ENCODE measurements around the gene MYADM. TPM values are rescaled to one million over a fixed set of nuclear protein-coding genes. Genes with fewer than 3 reads are reported as not detected.

The MYADM gene
- total RNA-seq, 4 donors from 2014 or later = 20.4 to 49.2 (median 33.6) TPM

- DNase-seq (ENCODE audit: low spot score in 2 of 2) = no peak
- H3K4me3 ChIP-seq (ENCODE audit: low read depth, poor library complexity, severe bottlenecking) = no peak overlapping the region
- intact Hi-C loops (cut with DNase I; ENCODE audit: low total_unique reads) = loop anchor here (10.0 kb wide), 1 partner anchor 118 kb away; no protein-coding TSS in a partner anchor
- 22 to 23% methylated on average over 13 to 14 of the region's 14 CpGs for WGBS, 2 donors
- TF ChIP-seq CTCF (IDR thresholded peaks at IDR 0.05) = no peak
- no peak for TF ChIP-seq POLR2A (IDR thresholded peaks at IDR 0.05)
These were observed 39.5 kb downstream of the MYADM start for GRCh38 chr19:53907193-53907581.

DNA sequence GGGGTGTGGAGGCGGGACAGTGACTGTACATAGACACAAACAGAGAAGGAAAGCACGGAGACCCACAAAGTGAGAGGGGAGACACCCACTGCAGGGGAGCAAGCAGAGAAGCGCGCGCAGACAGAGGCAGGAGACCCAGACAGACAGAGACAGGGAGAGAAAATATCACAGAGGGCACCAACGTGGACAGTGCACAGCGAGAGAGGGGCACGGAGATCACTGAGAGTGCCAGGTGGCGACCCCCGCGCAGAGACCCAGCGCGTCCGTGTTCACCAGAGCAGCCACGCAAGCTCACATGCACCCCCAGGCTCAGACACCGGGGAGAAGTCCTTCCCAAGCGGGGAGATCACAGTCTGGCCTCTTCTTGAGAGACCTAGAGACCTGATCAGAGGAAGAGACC is 40.0 kb downstream of the MYADM start:
- H3K4me3 ChIP-seq (ENCODE audit: low read depth, poor library complexity, severe bottlenecking) = no peak overlapping the region
- intact Hi-C loops (cut with DNase I; ENCODE audit: low total_unique reads) = loop anchor here (10.0 kb wide), 1 partner anchor 117 kb away; no protein-coding TSS in a partner anchor
- WGBS, 2 donors = 18 to 23% methylated on average over 17 of the region's 17 CpGs
- DNase-seq (ENCODE audit: low spot score in 2 of 2) = no peak
- TF ChIP-seq CTCF (IDR thresholded peaks at IDR 0.05) = no peak
- no peak for TF ChIP-seq POLR2A (IDR thresholded peaks at IDR 0.05)

DNA sequence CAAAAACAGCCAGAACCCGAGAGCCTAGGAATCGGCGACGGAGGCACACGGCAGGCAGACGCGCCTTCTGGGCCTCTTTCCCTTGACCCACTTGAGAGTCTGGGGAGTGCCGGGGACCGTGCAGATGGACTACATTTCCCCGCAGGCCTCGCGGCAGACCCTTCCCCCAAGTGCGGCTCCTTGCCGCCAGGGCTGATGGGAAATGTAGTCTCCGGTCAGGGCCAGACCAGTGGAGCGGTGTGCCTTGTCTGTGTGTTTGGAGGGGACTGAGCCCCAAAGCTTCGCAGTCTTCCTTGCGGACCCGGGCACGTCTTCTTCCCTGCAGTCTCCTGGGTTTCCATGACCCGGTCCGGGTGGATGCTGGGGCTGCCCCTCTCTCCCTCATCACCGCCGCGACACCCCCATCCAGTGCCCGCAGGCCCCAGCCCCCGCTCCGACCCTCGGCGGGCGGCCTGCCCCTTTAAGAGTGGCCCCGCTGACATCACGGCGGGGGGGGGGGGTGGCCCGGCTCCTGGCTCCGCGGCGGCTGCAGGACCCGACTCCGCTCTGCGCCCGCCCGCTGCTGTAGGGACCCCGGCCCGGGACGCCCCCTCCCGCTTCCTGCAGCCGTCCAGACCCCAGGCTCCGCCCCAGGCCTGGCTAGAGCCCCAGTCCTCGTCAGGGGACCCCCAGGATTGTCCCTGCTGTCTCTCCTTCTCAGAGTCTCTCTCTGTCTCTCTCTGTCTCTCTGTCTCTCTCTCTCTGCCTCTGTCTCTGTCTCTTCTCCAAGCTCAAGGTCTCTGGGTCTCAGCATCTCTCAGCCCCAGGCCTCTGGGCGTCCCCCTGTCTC is 40.6 kb downstream of the MYADM start:
- WGBS, 2 donors = 2 to 4% methylated on average over 39 to 47 of the region's 51 CpGs
- no peak overlapping the region for H3K4me3 ChIP-seq (ENCODE audit: low read depth, poor library complexity, severe bottlenecking)
- intact Hi-C loops (cut with DNase I; ENCODE audit: low total_unique reads) = loop anchor here (10.0 kb wide), 1 partner anchor 116 kb away; no protein-coding TSS in a partner anchor
- TF ChIP-seq CTCF (IDR thresholded peaks at IDR 0.05) (no peak), POLR2A (IDR thresholded peaks at IDR 0.05) (no peak)
- DNase-seq (ENCODE audit: low spot score in 2 of 2) = no peak

GRCh38 chr19:53908935-53909415 is 41.3 kb downstream of the MYADM start, which contains the start of gene CACNG7:
Gene CACNG7, plus strand, starts transcription at chr19:53909278. Its CDS starts 3,554 bp downstream, at chr19:53912832.
- intact Hi-C loops (cut with DNase I; ENCODE audit: low total_unique reads) = loop anchor here (10.0 kb wide), 1 partner anchor 116 kb away; no protein-coding TSS in a partner anchor
- 1 to 4% methylated on average over 19 to 20 of the region's 28 CpGs for WGBS, 2 donors
- H3K4me3 ChIP-seq (ENCODE audit: low read depth, poor library complexity, severe bottlenecking) = no peak within 1 kb of the TSS

GRCh38 chr19:53909471-53910169 is 41.9 kb downstream of the MYADM start:
- 0 to 3% methylated on average over 43 to 47 of the region's 47 CpGs for WGBS, 2 donors
- no peak overlapping the region for H3K4me3 ChIP-seq (ENCODE audit: low read depth, poor library complexity, severe bottlenecking)
- intact Hi-C loops (cut with DNase I; ENCODE audit: low total_unique reads) = loop anchor here (10.0 kb wide), 1 partner anchor 115 kb away; no protein-coding TSS in a partner anchor
- TF ChIP-seq POLR2A (IDR thresholded peaks at IDR 0.05) (no peak), CTCF (IDR thresholded peaks at IDR 0.05) (no peak)
- DNase-seq (ENCODE audit: low spot score in 2 of 2) = no peak

More at GRCh38 chr19:53908935-53909415, 41.3 kb downstream of the MYADM start, which contains the start of gene CACNG7:
- TF ChIP-seq CTCF (IDR thresholded peaks at IDR 0.05) (no peak), POLR2A (IDR thresholded peaks at IDR 0.05) (no peak)
- no peak for DNase-seq (ENCODE audit: low spot score in 2 of 2)

Data from lower leg skin (tissue), 4 donors.